Spinal cord (tissue), 10 donors: ENCODE measurements around the gene PI4K2A. TPM values are rescaled to one million over a fixed set of nuclear protein-coding genes. Genes with fewer than 3 reads are reported as not detected.

Experiments
- DNase-seq, 6 donors: peaks; one replicate each; pipeline versions ENCODE4 v3.0.0 to v3.0.0-alpha.2; 2013 to 2015; ENCODE audit warnings: low spot score in 6 of 6, low read depth in 4 of 6
- H3K27ac ChIP-seq: one replicate; pipeline ENCODE4 v1.5.1; 2013; ENCODE audit warnings: low read depth, low read length, control low read depth
- H3K27me3 ChIP-seq: one replicate; pipeline ENCODE4 v1.6.1; 2013; ENCODE audit warnings: low read length; ENCODE audit not compliant: control insufficient read depth, insufficient read depth
- H3K36me3 ChIP-seq: one replicate; pipeline ENCODE4 v1.6.1; 2013; ENCODE audit warnings: low read length; ENCODE audit not compliant: control insufficient read depth, insufficient read depth
- H3K4me1 ChIP-seq: one replicate; pipeline ENCODE4 v1.6.1; 2013; ENCODE audit warnings: low read length; ENCODE audit not compliant: control insufficient read depth, insufficient read depth
- H3K4me3 ChIP-seq: one replicate; pipeline ENCODE4 v1.5.1; 2013; ENCODE audit warnings: low read depth, low read length, control low read depth
- H3K9me3 ChIP-seq: one replicate; pipeline ENCODE4 v1.6.1; 2013; ENCODE audit warnings: low read length; ENCODE audit not compliant: control insufficient read depth, insufficient read depth
- WGBS: methylation state at CpG from one replicate; pipeline ENCODE4 v1.1.5; 2013; ENCODE audit warnings: missing lambda C conversion rate; ENCODE audit not compliant: insufficient coverage; 5-methylcytosine and 5-hydroxymethylcytosine counted together
- polyA plus RNA-seq, 2 donors: library from polyadenylated mRNA; unstranded; fragments of 120-200 nt; gene quantifications; one replicate each; pipeline ENCODE4 v1.2.1, GENCODE V29; 2013; ENCODE audit not compliant: insufficient read length in 2 of 2
- total RNA-seq, 2 donors: library from RNA; depleted of rRNA in 1 of 2; stranded (reverse); fragments of 120-200 nt in 1 of 2; fragments of >200 nt in 1 of 2; gene quantifications; one replicate each; pipeline versions ENCODE4 v1.2.3 to v1.2.4, GENCODE V29; 2013 to 2014
- donor health status: healthy.

The PI4K2A gene
- total and polyA plus RNA-seq, 4 donors = 17.1 to 21.2 (median 19.0) TPM

DNA sequence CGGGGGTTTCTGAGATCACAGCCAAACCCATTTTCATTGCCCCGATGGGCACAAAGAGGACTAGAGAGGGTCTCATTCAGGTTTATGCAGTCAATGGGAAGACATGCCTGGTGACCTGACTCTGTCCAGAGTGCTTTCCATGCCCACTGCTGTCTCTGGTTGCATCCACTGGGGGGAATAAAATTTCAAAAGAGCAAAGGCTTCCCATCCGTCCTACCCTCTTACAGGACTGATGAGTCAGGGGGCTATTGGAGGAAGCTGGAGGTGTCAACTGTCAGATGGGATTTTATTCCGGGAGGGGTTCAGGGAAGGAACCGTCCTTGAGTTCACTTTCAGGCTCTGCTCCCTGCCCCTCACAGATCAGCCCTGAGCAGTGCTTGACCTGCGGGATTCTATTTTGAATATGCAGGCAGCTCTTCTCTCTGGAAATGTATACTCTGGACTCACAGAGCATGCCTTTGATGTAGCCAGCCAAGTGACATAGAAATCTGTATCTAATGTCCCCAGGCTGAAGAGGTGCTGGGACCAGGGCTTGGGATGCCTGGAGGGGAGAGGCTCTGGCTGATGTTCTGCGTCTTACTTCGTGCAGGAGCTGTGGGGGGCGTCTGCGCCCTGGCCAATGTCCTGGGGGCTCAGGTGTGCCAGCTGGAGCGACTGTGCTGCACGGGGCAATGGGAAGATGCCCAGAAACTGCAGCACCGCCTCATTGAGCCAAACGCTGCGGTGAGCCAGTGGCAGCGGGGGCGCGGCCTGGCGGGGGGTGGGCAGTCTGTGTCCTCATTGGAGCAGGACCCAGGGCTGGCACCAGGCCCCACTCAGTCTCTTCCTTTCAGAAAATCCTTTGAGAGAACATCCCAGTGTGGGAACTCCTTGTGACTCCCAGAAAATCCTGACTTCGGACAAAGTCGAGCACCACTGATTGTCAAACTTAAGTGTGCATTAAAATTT is 38.9 kb upstream of the PI4K2A start:
- H3K4me3 ChIP-seq = no peak overlapping the region
- H3K36me3 ChIP-seq = peaks cover 7% of the 10 kb centered on the region
- 53% methylated on average over 15 of the region's 21 CpGs for WGBS
- H3K27me3 ChIP-seq = no peaks in the 10 kb centered on the region
- peaks cover 18% of the 10 kb centered on the region for H3K4me1 ChIP-seq
- peak overlapping the region; percentile 52 for H3K27ac ChIP-seq
- H3K9me3 ChIP-seq = no peaks in the 10 kb centered on the region
- peak in 3 of 6 donors; percentile 14 to 71 (median 33) for DNase-seq

DNA sequence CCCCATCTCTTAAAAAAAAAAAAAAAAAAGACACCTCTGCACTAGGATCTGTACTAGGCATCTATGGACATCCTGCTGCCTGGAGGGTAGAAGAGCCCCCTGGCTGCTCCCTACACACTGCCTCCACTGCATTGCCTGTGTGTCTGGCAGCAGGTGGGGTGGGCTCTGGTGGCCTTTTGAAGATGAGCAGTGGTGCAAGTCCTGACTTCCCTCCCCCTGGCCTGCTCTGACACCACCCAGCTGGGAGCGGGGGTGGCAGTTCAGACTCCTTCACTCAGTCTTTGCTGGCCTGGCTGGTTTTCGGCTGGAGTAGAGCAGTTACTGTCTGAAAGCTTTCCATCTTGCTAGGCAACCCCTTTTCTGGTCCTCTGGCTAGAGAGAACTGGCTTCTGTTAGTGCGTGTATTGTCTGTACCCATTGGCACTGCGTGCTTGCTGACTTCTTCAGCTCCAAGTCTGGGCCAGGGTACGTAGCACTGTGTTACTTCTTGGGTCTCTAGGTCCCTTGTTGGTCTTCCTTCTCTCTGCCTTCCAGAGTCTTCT is 33.3 kb upstream of the PI4K2A start:
- Histone ChIP-seq H3K4me1 (peaks cover 11% of the 10 kb centered on the region), H3K27me3 (no peaks in the 10 kb centered on the region), H3K4me3 (no peak overlapping the region), H3K36me3 (peaks cover 9% of the 10 kb centered on the region), H3K9me3 (no peaks in the 10 kb centered on the region), H3K27ac (peak overlapping the region; percentile 57)
- DNase-seq = peak in 3 of 6 donors; percentile 26 to 73 (median 35)
- WGBS = 53% methylated on average over 2 of the region's 5 CpGs

DNA sequence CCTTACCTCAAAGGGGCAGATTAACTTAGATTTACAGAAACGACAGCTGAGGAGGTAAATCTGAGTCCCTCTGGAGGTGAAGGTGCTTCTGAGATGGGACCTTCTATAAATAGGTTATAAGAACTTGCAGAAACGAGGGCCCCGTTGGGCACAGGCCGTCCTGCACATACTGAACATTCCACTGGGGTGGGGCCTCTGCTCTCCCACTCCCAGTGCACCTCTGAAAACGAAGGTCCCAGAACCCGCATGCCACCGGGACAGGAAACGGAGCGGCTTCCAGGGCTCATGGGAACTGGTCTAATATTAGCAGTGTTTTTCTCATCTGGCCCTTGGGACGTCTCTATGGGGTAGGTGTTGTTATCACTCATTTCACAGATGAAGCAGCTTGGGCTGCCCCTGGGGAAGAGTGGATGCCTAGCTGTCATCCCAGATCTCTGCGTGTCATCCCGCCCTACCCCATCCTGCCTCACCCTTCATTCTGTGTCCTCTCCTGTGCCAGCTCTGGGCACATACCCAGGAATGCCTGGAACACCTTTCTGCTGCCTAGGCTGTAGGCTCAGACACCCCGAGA is 31.4 kb upstream of the PI4K2A start:
- H3K36me3 ChIP-seq = peaks cover 9% of the 10 kb centered on the region
- peaks cover 5% of the 10 kb centered on the region for H3K4me1 ChIP-seq
- H3K4me3 ChIP-seq = no peak overlapping the region
- no peaks in the 10 kb centered on the region for H3K9me3 ChIP-seq
- WGBS = 84% methylated on average over 10 of the region's 13 CpGs
- H3K27ac ChIP-seq = no peak overlapping the region
- H3K27me3 ChIP-seq = no peaks in the 10 kb centered on the region
- no peak for DNase-seq

DNA sequence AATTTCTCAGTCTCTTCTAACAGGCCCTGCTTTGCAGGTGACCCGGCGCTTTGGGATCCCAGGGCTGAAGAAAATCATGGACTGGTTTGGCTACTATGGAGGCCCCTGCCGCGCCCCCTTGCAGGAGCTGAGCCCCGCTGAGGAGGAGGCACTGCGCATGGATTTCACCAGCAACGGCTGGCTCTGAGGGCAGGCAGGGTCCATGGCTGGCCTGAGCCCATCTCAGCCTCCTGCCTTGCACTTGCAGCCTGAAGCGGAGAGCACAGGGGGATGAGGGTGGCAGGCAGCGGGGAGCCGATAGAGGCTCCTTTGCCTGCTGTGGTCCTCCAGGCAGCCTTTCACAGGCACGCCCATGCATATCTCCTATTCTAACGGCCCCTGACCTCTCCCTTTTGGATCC is 29.0 kb upstream of the PI4K2A start:
- Histone ChIP-seq H3K4me3 (no peak overlapping the region), H3K36me3 (peaks cover 19% of the 10 kb centered on the region), H3K4me1 (peaks cover 5% of the 10 kb centered on the region), H3K27ac (no peak overlapping the region), H3K9me3 (no peaks in the 10 kb centered on the region), H3K27me3 (no peaks in the 10 kb centered on the region)
- WGBS = 89% methylated on average over 10 of the region's 12 CpGs
- no peak for DNase-seq

DNA sequence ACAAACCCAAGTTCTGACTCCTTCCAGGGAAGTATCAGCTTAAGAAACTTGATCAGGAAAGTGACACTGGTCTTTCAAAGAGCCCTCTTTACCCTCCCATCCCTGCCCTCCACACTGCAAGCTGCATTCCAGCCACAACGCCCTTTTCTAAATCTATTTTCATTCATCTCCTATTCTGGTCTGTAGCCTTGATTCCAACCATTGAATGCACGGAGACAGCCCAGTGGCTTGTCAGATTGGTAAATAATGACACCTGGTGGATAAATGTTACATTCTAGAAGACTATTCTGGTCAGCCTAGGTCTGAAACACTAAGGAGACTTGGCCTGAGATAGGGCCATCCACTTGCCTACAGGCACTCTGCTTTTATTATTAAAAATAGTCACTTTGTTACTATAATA is 28.1 kb upstream of the PI4K2A start:
- peak in 2 of 6 donors; percentile 28 to 43 for DNase-seq
- H3K36me3 ChIP-seq = peaks cover 19% of the 10 kb centered on the region
- no peaks in the 10 kb centered on the region for H3K9me3 ChIP-seq
- no peaks in the 10 kb centered on the region for H3K27me3 ChIP-seq
- no CpG with 5 or more reads among the region's 2 CpGs for WGBS
- H3K27ac ChIP-seq = no peak overlapping the region
- H3K4me3 ChIP-seq = no peak overlapping the region
- H3K4me1 ChIP-seq = no peaks in the 10 kb centered on the region

DNA sequence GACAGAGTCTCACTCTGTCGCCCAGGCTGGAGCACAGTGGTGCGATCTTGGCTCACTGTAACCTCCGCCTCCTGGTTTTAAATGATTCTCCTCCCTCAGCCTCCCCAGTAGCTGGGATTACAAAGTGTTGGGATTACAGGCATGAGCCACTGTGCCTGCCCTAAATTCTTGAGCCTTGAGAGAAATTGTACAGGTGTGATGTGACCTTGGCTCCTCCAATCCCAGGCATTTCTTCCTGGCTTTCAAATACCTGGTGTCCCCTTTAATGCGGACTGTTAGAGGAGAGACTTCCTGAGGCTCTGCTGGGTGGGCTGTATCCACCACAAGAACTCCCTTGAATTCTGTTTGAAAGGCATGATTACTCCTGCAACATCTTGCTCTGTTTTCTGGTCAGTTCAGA is 22.2 kb upstream of the PI4K2A start:
- H3K4me1 ChIP-seq = no peaks in the 10 kb centered on the region
- H3K9me3 ChIP-seq = no peaks in the 10 kb centered on the region
- H3K36me3 ChIP-seq = peaks cover 18% of the 10 kb centered on the region
- H3K27me3 ChIP-seq = no peaks in the 10 kb centered on the region
- DNase-seq = no peak
- H3K4me3 ChIP-seq = no peak overlapping the region
- 100% methylated on average over 1 of the region's 4 CpGs for WGBS
- no peak overlapping the region for H3K27ac ChIP-seq

DNA sequence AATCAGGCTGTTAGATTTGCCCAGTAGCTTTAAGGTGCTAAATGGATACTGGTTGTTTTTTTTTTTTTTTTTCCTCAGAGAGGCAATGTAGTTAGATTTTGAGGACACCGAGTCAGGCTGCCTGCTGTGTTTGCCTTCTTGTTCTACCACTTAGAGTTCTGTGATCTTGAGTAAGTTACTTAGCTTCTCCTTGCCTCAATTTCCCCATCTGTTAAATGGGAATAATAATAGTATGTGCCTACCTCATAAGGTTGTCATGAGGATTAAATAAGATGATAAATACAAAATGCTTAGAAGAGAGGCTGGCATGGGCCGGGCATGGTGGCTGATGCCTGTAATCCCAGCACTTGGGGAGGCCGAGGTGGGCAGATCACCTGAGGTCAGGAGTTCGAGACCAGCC is 21.7 kb upstream of the PI4K2A start:
- Histone ChIP-seq H3K4me1 (no peaks in the 10 kb centered on the region), H3K36me3 (peaks cover 18% of the 10 kb centered on the region), H3K27ac (no peak overlapping the region), H3K9me3 (no peaks in the 10 kb centered on the region), H3K27me3 (no peaks in the 10 kb centered on the region), H3K4me3 (no peak overlapping the region)
- WGBS = 100% methylated on average over 2 of the region's 4 CpGs
- no peak for DNase-seq

DNA sequence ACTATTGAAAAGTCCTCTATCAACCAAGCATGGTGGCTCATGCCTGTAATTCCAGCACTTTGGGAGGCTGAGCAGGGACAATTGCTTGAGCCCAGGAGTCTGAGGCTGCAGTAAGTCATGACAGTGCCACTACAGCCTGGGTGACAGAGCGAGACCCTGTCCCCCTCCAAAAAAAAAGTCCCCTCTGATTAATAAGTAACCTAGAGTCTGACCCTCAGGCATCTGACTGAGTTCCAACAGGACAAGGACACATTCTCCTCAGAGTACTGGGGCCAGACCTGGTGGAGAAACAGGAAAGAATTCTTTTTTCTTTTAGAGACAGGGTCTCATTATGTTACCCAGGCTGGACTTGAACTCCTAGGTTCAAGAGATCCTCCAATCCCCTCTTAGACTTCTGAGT is 17.2 kb upstream of the PI4K2A start:
- no CpG with 5 or more reads among the region's 1 CpG for WGBS

DNA sequence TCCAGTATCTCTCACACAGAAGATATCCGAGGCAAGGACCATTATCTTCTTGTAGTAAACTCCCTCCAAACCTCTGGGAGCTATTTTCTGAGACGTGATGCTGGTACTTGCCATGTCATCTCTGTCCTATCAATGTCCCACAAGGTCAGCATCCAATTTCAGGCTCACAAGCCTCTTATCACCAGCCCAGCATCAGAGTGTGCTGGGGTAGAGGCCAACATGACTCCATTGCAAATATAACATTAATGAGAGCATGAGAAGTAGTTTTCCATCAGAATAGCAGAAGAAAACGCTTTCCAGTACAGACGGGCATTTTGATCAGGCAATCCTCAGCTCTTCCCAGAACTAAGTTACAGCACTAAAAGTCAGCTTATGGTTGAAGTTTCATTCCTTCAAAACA is 12.7 kb upstream of the PI4K2A start:
- H3K9me3 ChIP-seq = no peaks in the 10 kb centered on the region
- WGBS = 73% methylated on average over 3 of the region's 4 CpGs

More for the DNA sequence above, 17.2 kb upstream of the PI4K2A start:
- no peak for DNase-seq
- H3K27me3 ChIP-seq = no peaks in the 10 kb centered on the region
- no peaks in the 10 kb centered on the region for H3K9me3 ChIP-seq
- peaks cover 6% of the 10 kb centered on the region for H3K36me3 ChIP-seq
- no peaks in the 10 kb centered on the region for H3K4me1 ChIP-seq
- no peak overlapping the region for H3K4me3 ChIP-seq
- no peak overlapping the region for H3K27ac ChIP-seq

More for the DNA sequence above, 12.7 kb upstream of the PI4K2A start:
- Histone ChIP-seq H3K27ac (no peak overlapping the region), H3K27me3 (no peaks in the 10 kb centered on the region), H3K36me3 (peaks cover 4% of the 10 kb centered on the region), H3K4me3 (no peak overlapping the region), H3K4me1 (peaks cover 5% of the 10 kb centered on the region)
- no peak for DNase-seq
